Activated naive CD4-positive, alpha-beta T cell treated with Interleukin-2 at 50 U/mL for 16 hours (primary cell): Measurements from ENCODE around the gene SLC33A1.

ENCODE experiments used
- DNase-seq: peaks from one replicate; pipeline ENCODE4 v3.0.0-alpha.2; 2020

Gene SLC33A1

GRCh38 chr3:155785662-155786295, 68.4 kb downstream of the SLC33A1 start:
- no peak for DNase-seq

DNA sequence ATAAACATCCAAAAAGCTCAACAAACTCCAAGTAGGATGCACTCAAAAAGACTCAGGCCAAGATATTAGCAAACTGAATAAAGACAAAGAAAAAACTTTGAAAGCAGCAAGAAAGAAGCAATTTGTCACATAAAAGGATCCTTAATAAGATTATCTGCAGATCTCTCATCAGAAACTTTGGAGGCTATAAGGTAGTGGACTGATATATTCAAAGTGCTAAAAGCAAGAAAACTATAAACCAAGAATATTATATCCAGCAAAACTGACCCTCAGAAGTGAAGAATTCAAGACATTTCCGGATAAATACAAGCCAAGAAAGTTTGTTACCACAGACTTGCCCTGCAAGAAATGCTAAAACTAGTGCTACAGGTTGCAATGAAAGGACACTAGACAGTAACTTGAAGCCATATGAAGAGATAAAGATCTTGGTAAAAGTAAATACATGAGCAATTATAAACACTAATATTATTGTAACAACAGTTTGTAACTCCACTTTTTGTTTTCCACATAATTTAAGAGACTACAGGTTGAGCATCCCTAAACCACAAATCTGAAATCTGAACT, 71.8 kb downstream of the SLC33A1 start:
- no peak for DNase-seq

- no peak for DNase-seq
Measured at GRCh38 chr3:155780291-155780690, 73.9 kb downstream of the SLC33A1 start.

- DNase-seq, result no peak
Measured at GRCh38 chr3:155778462-155778861, 75.8 kb downstream of the SLC33A1 start.

GRCh38 chr3:155772801-155773200, 81.4 kb downstream of the SLC33A1 start:
- no peak for DNase-seq

DNA sequence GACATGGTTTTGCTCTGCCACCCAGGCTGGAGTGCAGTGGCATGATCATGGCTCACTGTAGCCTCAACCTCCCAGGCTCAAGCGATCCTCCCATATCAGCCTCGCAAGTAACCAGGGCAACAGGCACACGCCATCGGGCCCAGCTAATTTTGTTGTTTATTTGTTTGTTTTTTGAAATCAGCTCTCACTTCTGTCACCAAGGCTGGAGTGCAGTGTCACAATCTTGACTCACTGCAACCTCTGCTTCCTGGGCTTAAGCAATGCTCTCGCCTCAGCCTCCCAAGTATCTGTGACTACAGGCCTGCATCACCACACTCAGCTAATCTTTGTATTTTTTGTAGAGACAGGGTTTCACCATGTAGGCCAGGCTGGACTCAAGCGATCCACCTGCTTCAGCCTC, 83.1 kb downstream of the SLC33A1 start:
- DNase-seq, result no peak
